ENCODE data around the gene GFRA3. TPM values are rescaled to one million over a fixed set of nuclear protein-coding genes. Genes with fewer than 3 reads are reported as not detected.
"Not testable (repeated sequence)": the region's sequence is repeated elsewhere in the genome, so short reads cannot be mapped to it uniquely, and the experiment has no call there.

The GFRA3 gene, protein sequence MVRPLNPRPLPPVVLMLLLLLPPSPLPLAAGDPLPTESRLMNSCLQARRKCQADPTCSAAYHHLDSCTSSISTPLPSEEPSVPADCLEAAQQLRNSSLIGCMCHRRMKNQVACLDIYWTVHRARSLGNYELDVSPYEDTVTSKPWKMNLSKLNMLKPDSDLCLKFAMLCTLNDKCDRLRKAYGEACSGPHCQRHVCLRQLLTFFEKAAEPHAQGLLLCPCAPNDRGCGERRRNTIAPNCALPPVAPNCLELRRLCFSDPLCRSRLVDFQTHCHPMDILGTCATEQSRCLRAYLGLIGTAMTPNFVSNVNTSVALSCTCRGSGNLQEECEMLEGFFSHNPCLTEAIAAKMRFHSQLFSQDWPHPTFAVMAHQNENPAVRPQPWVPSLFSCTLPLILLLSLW
- 25.6 TPM for polyA plus RNA-seq (2012; ENCODE audit: insufficient read depth, insufficient read length, low read depth)

DNA sequence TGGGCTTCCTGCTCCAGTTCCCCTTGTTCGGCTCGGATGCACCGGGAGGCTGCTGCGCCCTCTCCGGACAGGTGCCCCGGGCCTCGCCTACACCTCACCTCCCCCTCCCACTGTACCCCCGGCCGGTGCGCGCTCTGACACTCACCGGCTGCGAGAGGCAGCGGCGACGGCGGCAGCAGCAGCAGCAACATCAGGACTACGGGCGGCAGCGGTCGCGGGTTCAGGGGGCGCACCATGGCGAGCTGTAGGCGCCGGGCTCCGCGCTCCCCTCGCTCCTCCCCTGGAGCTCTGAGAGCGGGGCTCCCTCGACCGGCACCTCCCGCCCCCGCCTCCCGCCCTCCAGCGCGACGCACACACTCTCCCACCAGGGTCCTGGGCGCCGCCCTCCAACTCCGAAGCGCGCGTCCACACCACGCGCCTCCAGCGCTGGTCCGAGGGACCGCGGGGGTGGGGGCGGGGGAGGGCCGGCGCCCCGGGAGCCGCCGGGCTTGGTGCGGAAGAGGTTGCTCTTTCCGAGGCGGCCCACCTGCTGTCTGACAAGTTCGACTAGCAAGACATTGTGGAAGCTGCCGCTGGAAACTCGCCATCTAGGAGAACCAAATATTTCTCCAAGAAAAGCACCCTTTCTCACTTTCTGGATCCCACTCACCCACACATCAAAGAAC, at the start of gene GFRA3:
TSS of gene GFRA3 (minus strand) at position 433 of the 665 bp plus-strand sequence. CDS start at position 236, 197 bp downstream.
- Histone ChIP-seq H3K9me3 (no peaks in the 10 kb centered on the region), H3K27me3 (peaks cover 22% of the 10 kb centered on the region), H3K36me3 (no peaks in the 10 kb centered on the region), H3K4me1 (no peaks in the 10 kb centered on the region), H3K4me3 (ENCODE audit: low read depth, low read length) (peak within 1 kb of the TSS; percentile 33)
- TF ChIP-seq CTCF (IDR thresholded peaks at IDR 0.05; ENCODE audit: low read depth, low read length), result no peak
- peak; percentile 21 for DNase-seq

DNA sequence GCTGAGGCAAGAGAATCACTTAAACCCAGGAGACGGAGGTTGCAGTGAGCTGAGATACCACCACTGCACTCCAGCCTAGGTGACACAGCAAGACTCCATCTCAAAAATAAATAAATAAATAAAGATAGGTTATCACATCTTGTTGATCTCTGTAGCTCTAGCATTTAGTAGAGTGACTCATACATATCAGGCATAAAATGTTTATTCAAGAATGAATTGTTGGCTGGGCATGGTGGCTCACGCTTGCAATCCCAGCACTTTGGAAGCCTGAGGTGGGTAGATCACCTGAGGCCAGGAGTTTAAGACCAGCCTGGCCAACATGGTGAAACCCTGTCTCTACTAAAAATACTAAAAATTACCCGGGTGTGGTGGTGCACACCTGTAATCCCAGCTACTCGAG, 43.8 kb upstream of the GFRA3 start:
- not testable (repeated sequence) for H3K9me3 ChIP-seq; H3K27me3 ChIP-seq; H3K4me3 ChIP-seq (ENCODE audit: low read depth, low read length); DNase-seq; H3K4me1 ChIP-seq; H3K36me3 ChIP-seq

- Histone ChIP-seq H3K4me1 (no peaks in the 10 kb centered on the region), H3K27me3 (no peaks in the 10 kb centered on the region), H3K4me3 (ENCODE audit: low read depth, low read length) (no peak overlapping the region), H3K9me3 (no peaks in the 10 kb centered on the region), H3K36me3 (peaks cover 4% of the 10 kb centered on the region; the same call in 1 of the 2 replicates)
- no peak for TF ChIP-seq CTCF (IDR thresholded peaks at IDR 0.05; ENCODE audit: low read depth, low read length)
- no peak for DNase-seq
Observed at GRCh38 chr5:138316355-138316754, 41.9 kb upstream of the GFRA3 start.

GRCh38 chr5:138315751-138316278, 41.4 kb upstream of the GFRA3 start:
- Histone ChIP-seq H3K4me1 (no peaks in the 10 kb centered on the region), H3K36me3 (peaks cover 4% of the 10 kb centered on the region; the same call in 1 of the 2 replicates), H3K9me3 (no peaks in the 10 kb centered on the region), H3K27me3 (no peaks in the 10 kb centered on the region), H3K4me3 (ENCODE audit: low read depth, low read length) (no peak overlapping the region)
- TF ChIP-seq CTCF (IDR thresholded peaks at IDR 0.05; ENCODE audit: low read depth, low read length), result no peak
- no peak for DNase-seq

GRCh38 chr5:138305797-138306196, 31.4 kb upstream of the GFRA3 start:
- Histone ChIP-seq H3K4me3 (ENCODE audit: low read depth, low read length) (no peak overlapping the region), H3K4me1 (no peaks in the 10 kb centered on the region), H3K36me3 (no peaks in the 10 kb centered on the region), H3K27me3 (no peaks in the 10 kb centered on the region), H3K9me3 (no peaks in the 10 kb centered on the region)
- no peak for TF ChIP-seq CTCF (IDR thresholded peaks at IDR 0.05; ENCODE audit: low read depth, low read length)
- DNase-seq, result peak; percentile 47

DNA sequence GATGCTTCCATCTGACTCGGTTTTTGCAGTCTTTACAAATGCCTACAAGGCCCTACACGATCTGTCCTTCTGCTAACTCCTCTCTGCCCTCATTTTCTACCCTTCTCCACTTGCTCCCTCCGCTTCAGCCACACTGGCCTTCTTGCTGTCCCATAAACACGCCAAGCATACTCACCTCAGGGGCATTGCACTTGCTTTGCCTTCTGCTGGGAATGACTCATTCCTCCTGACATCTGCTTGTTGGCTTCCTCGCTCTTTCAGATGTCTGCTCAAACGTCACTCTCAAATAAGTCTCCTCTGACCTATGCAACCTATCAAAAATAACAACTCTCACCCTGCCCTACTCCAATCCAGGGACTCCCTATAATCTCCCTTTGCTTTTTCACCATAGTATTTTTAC, 29.0 kb upstream of the GFRA3 start:
- Histone ChIP-seq H3K27me3 (no peaks in the 10 kb centered on the region), H3K36me3 (no peaks in the 10 kb centered on the region), H3K9me3 (no peaks in the 10 kb centered on the region), H3K4me3 (ENCODE audit: low read depth, low read length) (no peak overlapping the region), H3K4me1 (no peaks in the 10 kb centered on the region)
- DNase-seq, result no peak
- TF ChIP-seq CTCF (IDR thresholded peaks at IDR 0.05; ENCODE audit: low read depth, low read length), result no peak

Data from BE2C (cell line).